CD4-positive, alpha-beta T cell (primary cell): Measurements from ENCODE around the gene ZNF445. TPM values are rescaled to one million over a fixed set of nuclear protein-coding genes. Genes with fewer than 3 reads are reported as not detected.
"Not testable (repeated sequence)": the region's sequence is repeated elsewhere in the genome, so short reads cannot be mapped to it uniquely, and the experiment has no call there.

Source experiments
- ATAC-seq: fragments of 200-7000 bp; cut with Tn5 transposase; one replicate; pipeline ENCODE4 v1.10.0; 2022; ENCODE audit warnings: mild to moderate bottlenecking; ENCODE audit not compliant: poor library complexity
- CTCF ChIA-PET: fragments of 350-600 bp; sonication (Branson Sonifier 250); formaldehyde crosslinking; loops from one replicate; lab custom pipeline; 2021; ENCODE audit warnings: antibody characterized with exemption, inconsistent platforms; lab: Charles Lee
- POLR2A ChIA-PET: fragments of 350-600 bp; sonication (Branson Sonifier 250); formaldehyde crosslinking; loops from one replicate; lab custom pipeline; 2021; ENCODE audit warnings: antibody characterized with exemption, inconsistent platforms; lab: Charles Lee
- DNase-seq, 14 experiments: peaks; one replicate each; pipeline ENCODE4 v3.0.0-alpha.2; 2013 to 2020; ENCODE audit warnings: mixed read lengths in 2 of 14
- H3K27ac ChIP-seq, 2 donors: one replicate each; pipeline versions ENCODE4 v1.5.1 to v1.7.0; 2013; ENCODE audit warnings: low read length in 2 of 2, low read depth in 1 of 2, mild to moderate bottlenecking in 1 of 2
- H3K27me3 ChIP-seq, 2 experiments: 1 replicate in 1 of 2; 2 replicates in 1 of 2; pipeline versions ENCODE4 v1.6.1 to v1.7.0; 2013; ENCODE audit warnings: low read length in 2 of 2, control low read depth in 1 of 2, mild to moderate bottlenecking in 1 of 2, moderate library complexity in 1 of 2; ENCODE audit not compliant: insufficient read depth in 2 of 2, control insufficient read depth in 1 of 2
- H3K36me3 ChIP-seq: one replicate; pipeline ENCODE4 v1.6.1; 2013; ENCODE audit warnings: low read length, control low read depth; ENCODE audit not compliant: insufficient read depth
- H3K4me1 ChIP-seq: one replicate; pipeline ENCODE4 v1.6.1; 2013; ENCODE audit warnings: low read length, control low read depth; ENCODE audit not compliant: insufficient read depth
- H3K4me3 ChIP-seq: one replicate; pipeline ENCODE4 v1.5.1; 2013; ENCODE audit warnings: mild to moderate bottlenecking, low read length, moderate library complexity
- H3K9me3 ChIP-seq, 2 experiments: 1 replicate in 1 of 2; 2 replicates in 1 of 2; pipeline versions ENCODE4 v1.6.1 to v1.7.0; 2013; ENCODE audit warnings: low read length in 2 of 2, mild to moderate bottlenecking in 2 of 2, control low read depth in 1 of 2, moderate library complexity in 1 of 2; ENCODE audit not compliant: control insufficient read depth in 1 of 2, insufficient read depth in 1 of 2
- H3K27ac Mint-ChIP-seq: one replicate; pipeline ENCODE4 v1.8.0; 2020; ENCODE audit warnings: mixed read lengths
- H3K27me3 Mint-ChIP-seq: one replicate; pipeline ENCODE4 v1.8.0; 2021; ENCODE audit warnings: mixed read lengths
- H3K36me3 Mint-ChIP-seq: one replicate; pipeline ENCODE4 v1.8.0; 2021; ENCODE audit warnings: low read depth, mixed read lengths
- H3K4me1 Mint-ChIP-seq: one replicate; pipeline ENCODE4 v1.8.0; 2021; ENCODE audit warnings: low read depth, mixed read lengths
- H3K4me3 Mint-ChIP-seq: one replicate; pipeline ENCODE4 v1.8.0; 2020; ENCODE audit warnings: mild to moderate bottlenecking, mixed read lengths
- H3K9me3 Mint-ChIP-seq: one replicate; pipeline ENCODE4 v1.8.0; 2020; ENCODE audit warnings: mixed read lengths
- intact Hi-C, 2 experiments: fragments of 100-400 bp; cut with DNase I in 1 of 2; cut with micrococcal nuclease in 1 of 2; formaldehyde crosslinking; loops; one replicate each; pipeline versions ENCODE4 v1.15.1 to v1.9.0; 2023 to 2025; cut with DNase I, micrococcal nuclease
- total RNA-seq, 174 experiments: library from RNA in 2 of 174; stranded (reverse) in 2 of 174; gene quantifications; one replicate each; pipeline ENCODE4 v1.2.3 and lab custom pipeline; 2021 to 2026
- TF ChIP-seq, protein P1 (sequence below): fragments of 200-600 bp; IDR thresholded peaks from one replicate; pipeline ENCODE4 v1.8.0; 2022; ENCODE audit warnings: antibody characterized with exemption, mild to moderate bottlenecking

Gene ZNF445
- total RNA-seq, 2 experiments from 2014 or later: 6.1 to 6.6 TPM

DNA sequence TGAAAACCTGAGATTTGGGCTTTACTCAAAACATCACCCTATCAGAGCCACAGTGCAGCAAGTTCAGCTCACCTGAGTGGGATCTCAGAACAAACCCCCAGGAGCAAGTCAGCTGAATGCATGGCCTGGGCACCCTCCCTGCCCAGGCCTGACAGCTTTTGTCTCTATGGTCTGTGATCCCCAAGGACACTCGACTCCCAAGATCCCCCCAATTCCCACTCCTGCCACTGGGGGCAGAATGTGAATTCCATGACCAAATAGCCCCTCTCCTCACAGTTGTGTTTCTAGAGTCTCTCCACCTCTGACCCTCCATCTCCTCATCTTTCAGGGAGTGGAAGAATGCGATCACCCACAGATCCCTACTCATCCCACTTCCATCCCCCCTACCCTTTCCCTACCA, 58.9 kb downstream of the ZNF445 start:
- POLR2A ChIA-PET: no interaction called here
- Histone ChIP-seq H3K36me3 (no peaks in the 10 kb centered on the region), H3K9me3 (peaks cover 0 to 9% of the 10 kb centered on the region in 2 experiments), H3K4me1 (no peaks in the 10 kb centered on the region), H3K27me3 (no peaks in the 10 kb centered on the region), H3K4me3 (no peak overlapping the region), H3K27ac (no peak overlapping the region)
- TF ChIP-seq, protein P1, sequence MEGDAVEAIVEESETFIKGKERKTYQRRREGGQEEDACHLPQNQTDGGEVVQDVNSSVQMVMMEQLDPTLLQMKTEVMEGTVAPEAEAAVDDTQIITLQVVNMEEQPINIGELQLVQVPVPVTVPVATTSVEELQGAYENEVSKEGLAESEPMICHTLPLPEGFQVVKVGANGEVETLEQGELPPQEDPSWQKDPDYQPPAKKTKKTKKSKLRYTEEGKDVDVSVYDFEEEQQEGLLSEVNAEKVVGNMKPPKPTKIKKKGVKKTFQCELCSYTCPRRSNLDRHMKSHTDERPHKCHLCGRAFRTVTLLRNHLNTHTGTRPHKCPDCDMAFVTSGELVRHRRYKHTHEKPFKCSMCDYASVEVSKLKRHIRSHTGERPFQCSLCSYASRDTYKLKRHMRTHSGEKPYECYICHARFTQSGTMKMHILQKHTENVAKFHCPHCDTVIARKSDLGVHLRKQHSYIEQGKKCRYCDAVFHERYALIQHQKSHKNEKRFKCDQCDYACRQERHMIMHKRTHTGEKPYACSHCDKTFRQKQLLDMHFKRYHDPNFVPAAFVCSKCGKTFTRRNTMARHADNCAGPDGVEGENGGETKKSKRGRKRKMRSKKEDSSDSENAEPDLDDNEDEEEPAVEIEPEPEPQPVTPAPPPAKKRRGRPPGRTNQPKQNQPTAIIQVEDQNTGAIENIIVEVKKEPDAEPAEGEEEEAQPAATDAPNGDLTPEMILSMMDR: no peak
- DNase-seq (no peak), ATAC-seq (no peak)
- H3K4me1 Mint-ChIP-seq: no peaks in the 10 kb centered on the region
- no peak overlapping the region for H3K27ac Mint-ChIP-seq
- H3K27me3 Mint-ChIP-seq: no peaks in the 10 kb centered on the region
- H3K9me3 Mint-ChIP-seq: no peaks in the 10 kb centered on the region
- H3K36me3 Mint-ChIP-seq: no peaks in the 10 kb centered on the region
- CTCF ChIA-PET: no interaction called here
- H3K4me3 Mint-ChIP-seq: no peak overlapping the region
- intact Hi-C loops: no loop called here

DNA sequence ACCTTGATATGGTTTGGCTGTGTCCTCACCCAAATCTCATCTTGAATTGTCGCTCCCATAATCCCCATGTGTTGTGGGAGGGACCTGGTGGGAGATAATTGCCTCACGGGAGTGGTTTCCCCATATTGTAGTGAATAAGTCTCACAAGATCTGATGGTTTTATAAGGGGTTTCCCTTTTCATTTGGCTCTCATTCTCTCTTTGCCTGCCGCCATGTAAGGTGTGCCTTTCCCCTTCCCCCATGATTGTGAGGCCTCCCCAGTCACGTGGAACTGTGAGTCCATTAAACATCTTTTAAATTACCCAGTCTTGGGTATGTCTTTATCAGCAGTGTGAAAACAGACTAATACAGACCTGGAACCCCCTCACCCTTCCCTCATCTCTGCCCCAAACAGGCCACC, 59.4 kb downstream of the ZNF445 start:
- H3K27ac ChIP-seq, H3K36me3 ChIP-seq, intact Hi-C loops, ATAC-seq, H3K27me3 ChIP-seq, H3K4me1 ChIP-seq, H3K4me3 ChIP-seq, H3K9me3 ChIP-seq, H3K4me1 Mint-ChIP-seq, DNase-seq, H3K36me3 Mint-ChIP-seq, H3K9me3 Mint-ChIP-seq, H3K27me3 Mint-ChIP-seq, H3K27ac Mint-ChIP-seq, POLR2A ChIA-PET, CTCF ChIA-PET, H3K4me3 Mint-ChIP-seq: not testable (repeated sequence)

DNA sequence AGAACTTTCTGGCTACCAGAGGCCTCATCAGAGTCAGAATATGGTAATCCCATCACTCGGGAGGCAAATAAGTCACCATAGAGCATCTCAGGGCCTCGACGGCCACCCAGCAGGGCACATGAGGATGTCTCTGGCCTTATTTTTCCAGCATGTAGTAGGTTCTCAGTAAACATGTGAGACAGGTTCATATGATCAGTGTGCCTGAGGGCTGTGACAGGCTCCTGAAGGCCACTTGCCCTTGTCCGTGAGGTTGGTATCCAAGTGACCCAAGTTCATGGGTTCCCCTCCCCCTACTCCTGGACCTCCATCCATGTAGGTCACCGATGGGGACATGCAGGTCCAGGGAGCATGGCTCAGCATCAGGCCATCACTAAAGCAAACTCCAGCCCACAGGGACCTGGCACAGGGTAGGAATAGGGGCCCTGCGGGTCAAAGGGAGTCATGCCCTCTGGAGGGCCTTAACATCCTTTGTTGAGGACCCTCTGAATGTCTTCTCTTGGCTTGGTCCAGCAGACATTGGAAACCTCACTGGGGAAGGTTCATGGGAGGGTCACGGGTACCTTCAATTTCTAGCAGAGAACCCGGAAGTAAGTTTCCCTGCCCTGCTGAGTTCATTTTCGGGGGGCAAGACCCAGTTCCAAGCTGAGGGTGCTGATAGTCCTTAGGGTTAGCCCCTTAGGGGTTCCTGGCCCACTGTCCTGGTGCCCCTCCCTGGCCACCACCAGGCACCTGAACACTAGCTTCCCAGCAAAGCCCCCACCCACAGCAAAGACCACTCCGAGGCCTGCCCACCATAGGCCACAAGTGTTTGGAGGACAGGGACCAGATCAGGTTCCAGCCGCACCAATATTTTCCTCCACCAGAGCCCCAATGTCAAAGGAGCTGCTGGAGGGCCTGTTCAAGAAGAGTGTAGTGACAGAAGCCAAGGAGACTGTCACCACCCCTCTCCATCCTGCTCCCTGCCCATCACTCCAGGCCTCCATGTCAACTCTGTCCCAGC, 61.1 kb downstream of the ZNF445 start:
- no peak overlapping the region for H3K4me3 Mint-ChIP-seq
- no peak overlapping the region for H3K27ac Mint-ChIP-seq
- Histone ChIP-seq H3K27me3 (no peaks in the 10 kb centered on the region), H3K36me3 (no peaks in the 10 kb centered on the region), H3K4me3 (no peak overlapping the region), H3K27ac (no peak overlapping the region), H3K4me1 (no peaks in the 10 kb centered on the region), H3K9me3 (peaks cover 0 to 9% of the 10 kb centered on the region in 2 experiments)
- no peaks in the 10 kb centered on the region for H3K36me3 Mint-ChIP-seq
- ChIA-PET POLR2A (no interaction called here), CTCF (no interaction called here)
- H3K9me3 Mint-ChIP-seq: no peaks in the 10 kb centered on the region
- ATAC-seq: no peak
- DNase-seq: no peak
- intact Hi-C loops: no loop called here
- TF ChIP-seq, protein P1: no peak
- no peaks in the 10 kb centered on the region for H3K27me3 Mint-ChIP-seq
- H3K4me1 Mint-ChIP-seq: no peaks in the 10 kb centered on the region
